ENCODE data around the gene SLC35G1.

The SLC35G1 gene

GRCh38 chr10:93875032-93875358 is 18.8 kb upstream of the SLC35G1 start:
- DNase-seq: no peak

- DNase-seq: no peak
These were observed 17.4 kb upstream of the SLC35G1 start for GRCh38 chr10:93876381-93876780.

GRCh38 chr10:93879273-93879672 is 14.5 kb upstream of the SLC35G1 start:
- no peak for DNase-seq

DNA sequence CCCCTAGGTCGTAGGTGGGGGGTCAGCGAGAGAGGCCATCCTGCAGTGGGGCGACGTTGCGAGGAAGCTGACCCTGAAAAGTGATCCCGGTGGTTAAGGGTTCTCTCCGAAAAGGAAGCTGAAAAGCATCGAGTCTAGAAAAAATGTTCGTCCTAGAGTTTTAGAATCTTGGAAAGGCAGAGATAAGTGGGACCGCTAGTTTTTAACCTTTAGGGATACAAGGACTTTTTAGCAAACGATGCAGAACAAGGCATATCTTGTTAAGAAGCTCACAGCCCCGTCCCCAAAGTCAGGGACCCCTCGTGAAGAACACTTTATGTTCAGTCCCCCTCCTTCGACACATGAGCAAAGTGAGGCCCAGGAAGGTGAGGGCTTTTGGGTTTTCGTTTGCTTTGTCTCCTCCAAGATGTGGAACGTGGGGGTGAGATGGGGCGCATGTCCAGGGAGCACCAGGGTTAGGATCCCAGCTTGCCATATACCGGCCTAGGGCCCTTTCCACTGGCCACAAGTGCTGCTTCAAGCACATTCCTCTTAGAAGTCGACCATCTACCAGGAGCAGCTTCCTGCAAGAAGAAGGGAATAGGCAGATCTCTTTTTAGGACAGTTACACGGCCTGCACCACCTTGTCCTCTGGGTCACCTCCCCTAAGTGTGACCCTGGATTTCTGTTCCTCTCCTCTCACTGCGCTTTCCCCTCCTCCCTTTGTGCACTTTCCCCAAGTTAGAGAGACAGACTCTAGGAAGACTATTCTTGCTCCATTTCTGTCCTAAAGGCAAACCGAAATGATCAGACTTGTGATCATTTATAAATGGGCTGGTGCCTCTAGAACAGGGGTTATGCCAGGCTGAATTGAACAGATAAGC is 969 bp downstream of the SLC35G1 start:
- DNase-seq: no peak

DNA sequence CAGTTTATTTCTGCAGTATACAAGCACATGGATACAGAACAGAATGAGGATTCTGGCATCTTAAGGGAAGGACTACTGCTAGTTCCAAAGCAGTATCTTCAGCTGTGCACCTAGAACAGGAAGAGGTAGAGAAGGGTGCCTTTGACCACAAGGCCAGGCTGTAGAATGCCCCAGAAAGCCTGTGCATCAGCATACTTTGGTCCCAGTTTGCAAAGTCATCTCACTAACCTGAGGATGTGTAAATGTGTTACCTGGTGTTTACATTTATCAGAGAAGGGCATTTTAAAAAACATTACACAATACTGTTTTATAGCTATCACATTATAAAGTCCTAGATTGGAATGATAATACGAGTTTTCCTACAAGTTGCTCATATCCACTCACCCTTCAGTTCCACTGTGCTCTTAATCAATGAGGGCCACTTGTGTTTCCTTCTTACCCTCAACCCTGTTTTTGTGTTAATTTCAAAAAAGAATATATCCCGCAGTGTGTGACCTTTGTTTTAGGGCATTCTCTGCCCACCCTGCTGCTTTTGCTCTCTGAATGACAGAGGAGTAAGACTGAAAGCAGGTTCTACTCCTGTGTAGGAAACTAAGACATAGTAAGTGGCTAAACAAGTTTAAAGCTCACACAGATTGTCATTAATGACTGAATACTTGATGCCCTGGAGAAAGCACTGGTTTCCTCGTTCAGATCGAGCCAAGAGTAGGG is 3.4 kb downstream of the SLC35G1 start:
- DNase-seq: no peak

- no peak for DNase-seq
These were observed 5.3 kb downstream of the SLC35G1 start for GRCh38 chr10:93899109-93899508.

GRCh38 chr10:93903051-93903450 is 9.3 kb downstream of the SLC35G1 start:
- no peak for DNase-seq

DNA sequence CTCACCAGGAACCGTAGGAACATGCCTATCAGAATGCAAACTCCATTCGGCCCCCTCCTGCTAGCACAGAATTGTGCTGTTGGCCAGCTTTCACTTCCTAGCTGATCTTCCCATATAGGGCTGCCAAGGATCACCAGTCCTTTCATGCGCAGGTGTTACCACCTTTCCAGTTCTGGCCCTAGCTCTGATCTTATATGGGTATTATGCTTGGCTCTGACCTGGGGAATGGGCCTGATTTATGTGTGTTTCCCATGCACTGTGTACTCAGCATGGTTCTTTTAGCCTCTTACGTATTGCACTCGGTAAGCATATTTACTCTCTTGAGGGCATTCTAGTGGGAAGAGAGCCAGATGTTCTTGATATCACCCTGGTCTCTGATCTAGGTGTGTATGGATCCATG is 11.1 kb downstream of the SLC35G1 start:
- no peak for DNase-seq

DNA sequence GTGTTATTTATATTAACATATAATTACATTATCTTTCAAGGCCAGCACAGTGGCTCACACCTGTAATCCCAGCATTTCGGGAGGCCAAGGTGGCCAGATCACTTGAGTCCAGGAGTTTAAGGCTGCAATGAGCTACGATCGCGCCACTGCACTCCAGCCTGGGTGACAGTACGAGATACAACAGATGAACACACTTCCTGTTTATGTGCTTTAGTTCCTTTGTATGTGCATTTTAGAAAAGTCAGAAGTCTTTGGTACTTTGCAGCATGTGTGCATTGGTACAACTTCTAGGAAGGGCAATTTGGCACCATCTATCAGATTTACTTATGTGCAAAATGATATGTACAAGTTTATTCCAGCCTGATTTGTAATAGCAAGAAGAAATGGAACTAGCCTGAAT is 13.3 kb downstream of the SLC35G1 start:
- DNase-seq: no peak

- no peak for DNase-seq
These were observed 18.1 kb downstream of the SLC35G1 start for GRCh38 chr10:93911866-93912265.

- no peak for DNase-seq
These were observed 18.7 kb downstream of the SLC35G1 start for GRCh38 chr10:93912444-93912843.

DNA sequence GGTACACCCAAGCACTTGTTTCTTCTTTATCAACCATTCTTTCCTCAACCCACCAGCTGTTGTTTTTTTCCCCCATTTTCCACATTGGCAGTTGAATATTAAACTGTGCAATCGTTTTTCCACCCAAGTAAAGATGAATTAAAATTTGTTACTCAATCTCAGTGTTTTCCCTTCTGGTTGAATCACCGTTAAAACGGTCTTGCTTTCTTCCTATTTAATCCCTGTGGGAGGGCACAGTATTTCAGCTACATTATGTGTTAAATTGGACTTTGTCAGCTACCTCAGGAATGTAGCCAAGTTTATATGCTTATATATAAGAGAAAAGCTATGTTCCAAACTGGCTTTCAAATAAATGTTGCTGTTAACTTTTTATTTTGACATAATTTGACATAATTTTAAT is 19.9 kb downstream of the SLC35G1 start:
- no peak for DNase-seq

DNA sequence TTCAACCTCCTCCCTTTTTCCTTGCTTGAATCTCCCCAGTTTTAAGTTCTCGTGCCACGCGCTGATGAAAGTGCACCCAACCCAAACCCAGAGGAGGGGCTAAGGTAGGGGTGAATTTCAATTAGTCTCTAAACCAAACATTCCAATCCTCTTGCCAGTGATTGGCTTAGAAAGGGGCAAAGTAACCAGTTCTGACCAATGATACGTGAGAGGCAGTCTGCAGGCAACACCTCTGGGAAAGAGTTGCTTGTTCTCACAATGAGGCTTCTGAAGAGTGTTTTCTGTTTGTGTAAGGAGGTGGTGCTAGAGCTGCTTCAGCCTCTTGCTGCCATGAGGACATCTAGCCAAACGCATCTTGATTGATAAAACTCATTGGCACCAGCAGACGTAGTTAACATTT is 21.8 kb downstream of the SLC35G1 start:
- no peak for DNase-seq

- DNase-seq: peak; percentile 47
These were observed 22.7 kb downstream of the SLC35G1 start for GRCh38 chr10:93916257-93917063.

DNA sequence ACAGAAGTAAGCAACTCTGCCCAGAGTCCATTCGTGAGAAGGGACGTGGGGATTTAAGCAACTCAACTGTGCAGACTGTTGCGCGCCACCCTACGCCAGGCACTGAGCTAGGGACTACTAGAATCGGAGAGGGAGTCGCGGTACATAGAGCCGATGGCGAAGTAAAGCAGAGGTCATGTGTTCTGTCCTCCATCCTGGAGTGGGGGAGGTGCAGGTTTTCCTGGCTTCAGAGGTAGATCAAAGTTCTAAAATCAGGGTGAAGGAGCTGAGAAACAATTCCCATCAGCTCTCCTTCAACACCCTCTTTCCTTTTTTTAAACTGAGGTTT is 23.2 kb downstream of the SLC35G1 start:
- DNase-seq: peak; percentile 60

- DNase-seq: no peak
These were observed 24.0 kb downstream of the SLC35G1 start for GRCh38 chr10:93917821-93918220.

- no peak for DNase-seq
These were observed 27.6 kb downstream of the SLC35G1 start for GRCh38 chr10:93921338-93921737.

GRCh38 chr10:93926613-93927012 is 32.8 kb downstream of the SLC35G1 start:
- DNase-seq: no peak

- no peak for DNase-seq
These were observed 44.4 kb downstream of the SLC35G1 start for GRCh38 chr10:93938140-93938539.

GRCh38 chr10:93940881-93941280 is 47.1 kb downstream of the SLC35G1 start:
- DNase-seq: no peak

GRCh38 chr10:93941606-93942005 is 47.8 kb downstream of the SLC35G1 start:
- no peak for DNase-seq

- no peak for DNase-seq
These were observed 52.0 kb downstream of the SLC35G1 start for GRCh38 chr10:93945819-93946218.

DNA sequence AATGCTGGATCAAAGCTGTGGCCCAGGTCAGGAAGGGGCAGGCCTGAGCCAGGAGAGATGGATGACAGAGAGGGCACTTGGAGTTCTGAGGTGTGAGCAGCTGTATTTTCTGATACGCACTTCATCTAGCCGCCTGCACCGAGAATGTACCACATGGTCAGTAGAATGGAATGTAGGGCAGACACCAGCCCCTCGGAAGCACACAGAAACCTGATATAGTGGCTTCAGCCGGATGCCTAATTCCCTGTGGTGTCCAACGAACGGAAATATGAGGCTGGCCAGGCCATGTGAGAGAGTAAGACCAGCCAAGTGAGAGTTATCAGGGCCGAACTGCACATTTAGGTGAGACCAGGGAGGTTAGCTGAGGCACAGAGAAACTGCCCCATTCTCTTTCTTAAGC is 53.3 kb downstream of the SLC35G1 start:
- DNase-seq: peak; percentile 33

Measured in right kidney (tissue), 1 donor.